Neuronal stem cell (in vitro differentiated cells): ENCODE measurements around the gene PHKA2. TPM values are rescaled to one million over a fixed set of nuclear protein-coding genes. Genes with fewer than 3 reads are reported as not detected.
"Not testable (repeated sequence)": the region's sequence is repeated elsewhere in the genome, so short reads cannot be mapped to it uniquely, and the experiment has no call there.

Experiments used
- DNase-seq: peaks from one replicate; pipeline ENCODE4 v3.0.0-alpha.2; 2013; ENCODE audit warnings: low spot score
- H2AFZ ChIP-seq: one replicate; pipeline ENCODE4 v1.6.1; 2013; ENCODE audit warnings: mild to moderate bottlenecking, low read length, inconsistent platforms
- H2AK5ac ChIP-seq: 2 replicates; pipeline ENCODE4 v1.6.1; 2013; ENCODE audit warnings: low read depth, mild to moderate bottlenecking, inconsistent platforms, low read length, moderate library complexity, mixed read lengths
- H2BK120ac ChIP-seq: 2 replicates; pipeline ENCODE4 v1.6.1; 2013; ENCODE audit warnings: low read depth, mild to moderate bottlenecking, inconsistent platforms, low read length, moderate library complexity, mixed read lengths
- H2BK12ac ChIP-seq: one replicate; pipeline ENCODE4 v1.6.1; 2013; ENCODE audit warnings: low read length, inconsistent platforms
- H2BK15ac ChIP-seq: 2 replicates; pipeline ENCODE4 v1.6.1; 2013; ENCODE audit warnings: mild to moderate bottlenecking, low read length, inconsistent platforms, mixed read lengths
- H2BK5ac ChIP-seq: one replicate; pipeline ENCODE4 v1.6.1; 2013; ENCODE audit warnings: inconsistent platforms, mild to moderate bottlenecking, low read length, moderate library complexity
- H3K14ac ChIP-seq: one replicate; pipeline ENCODE4 v1.6.1; 2013; ENCODE audit warnings: low read length, inconsistent platforms
- H3K18ac ChIP-seq: 2 replicates; pipeline ENCODE4 v1.6.1; 2013; ENCODE audit warnings: low read length, inconsistent platforms
- H3K23ac ChIP-seq: 2 replicates; pipeline ENCODE4 v1.6.1; 2013; ENCODE audit warnings: low read depth, mild to moderate bottlenecking, mixed read lengths, low read length, inconsistent platforms; ENCODE audit not compliant: poor library complexity
- H3K27ac ChIP-seq: replicated peaks from 3 replicates; pipeline ENCODE4 v1.5.1; 2013; ENCODE audit warnings: low read length, inconsistent platforms
- H3K27me3 ChIP-seq, 3 experiments: 2 replicates each; pipeline ENCODE4 v1.6.1; 2013; ENCODE audit warnings: low read length in 3 of 3, mild to moderate bottlenecking in 2 of 3, inconsistent platforms in 1 of 3, low read depth in 1 of 3, mixed read lengths in 1 of 3, moderate library complexity in 1 of 3; ENCODE audit not compliant: control insufficient read depth in 3 of 3, insufficient read depth in 3 of 3
- H3K36me3 ChIP-seq, 2 donors: replicated peaks in 1 of 2; 2 replicates each; pipeline ENCODE4 v1.6.1; 2013; ENCODE audit warnings: low read length in 2 of 2; ENCODE audit not compliant: control insufficient read depth in 2 of 2, insufficient read depth in 2 of 2
- H3K4ac ChIP-seq: 2 replicates; pipeline ENCODE4 v1.6.1; 2013; ENCODE audit warnings: inconsistent platforms, mild to moderate bottlenecking, low read length, moderate library complexity
- H3K4me1 ChIP-seq, 2 donors: 1 replicate in 1 of 2; 2 replicates in 1 of 2; pipeline ENCODE4 v1.6.1; 2013; ENCODE audit warnings: low read length in 2 of 2, low read depth in 1 of 2; ENCODE audit not compliant: control insufficient read depth in 2 of 2, insufficient read depth in 1 of 2
- H3K4me2 ChIP-seq: one replicate; pipeline ENCODE4 v1.6.1; 2013; ENCODE audit warnings: mild to moderate bottlenecking, low read length, inconsistent platforms; ENCODE audit not compliant: insufficient read depth, poor library complexity, severe bottlenecking
- H3K4me3 ChIP-seq, 2 donors: 2 replicates each; pipeline ENCODE4 v1.5.1; 2013; ENCODE audit warnings: low read length in 2 of 2, mild to moderate bottlenecking in 2 of 2, inconsistent platforms in 1 of 2, moderate library complexity in 1 of 2
- H3K79me1 ChIP-seq: one replicate; pipeline ENCODE4 v1.6.1; 2013; ENCODE audit warnings: low read depth, mild to moderate bottlenecking, inconsistent platforms, low read length, moderate library complexity
- H3K9ac ChIP-seq: one replicate; pipeline ENCODE4 v1.6.1; 2013; ENCODE audit warnings: mild to moderate bottlenecking, low read depth, low read length, inconsistent platforms; ENCODE audit not compliant: poor library complexity
- H3K9me3 ChIP-seq, 2 donors: replicated peaks in 1 of 2; 2 replicates each; pipeline versions ENCODE3 to v1.6.1; 2013; ENCODE audit warnings: low read length in 2 of 2, mild to moderate bottlenecking in 2 of 2, inconsistent platforms in 1 of 2, low read depth in 1 of 2, mixed read lengths in 1 of 2, moderate library complexity in 1 of 2; ENCODE audit not compliant: control insufficient read depth in 2 of 2, insufficient read depth in 1 of 2
- H4K8ac ChIP-seq: one replicate; pipeline ENCODE4 v1.6.1; 2013; ENCODE audit warnings: low read depth, mild to moderate bottlenecking, inconsistent platforms, low read length, moderate library complexity
- H4K91ac ChIP-seq: one replicate; pipeline ENCODE4 v1.6.1; 2013; ENCODE audit warnings: low read length, low read depth, mild to moderate bottlenecking, inconsistent platforms; ENCODE audit not compliant: poor library complexity
- WGBS, 2 donors: extraction: QIAGEN DNeasy Blood & Tissue Kit; methylation state at CpG; one replicate each; pipeline ENCODE4 v1.1.7; 2013; ENCODE audit warnings: missing lambda C conversion rate in 2 of 2, mixed read lengths in 1 of 2; ENCODE audit not compliant: insufficient read length in 2 of 2, insufficient replicate concordance in 1 of 2; ENCODE audit errors: extremely low coverage in 2 of 2; 5-methylcytosine and 5-hydroxymethylcytosine counted together
- small RNA-seq: library from polyadenylated mRNA; stranded (forward); fragments of <200 nt; extraction: miRNeasy Mini kit (QIAGEN cat#:217004); gene quantifications from one replicate; pipeline ENCODE3, GENCODE V24; 2013; ENCODE audit not compliant: insufficient read depth

PHKA2 gene

GRCh38 chrX:18856645-18856997, 127.3 kb downstream of the PHKA2 start:
- Histone ChIP-seq H3K23ac (no peak overlapping the region), H2BK120ac (no peak overlapping the region), H3K27me3 (no peaks in the 10 kb centered on the region), H2AFZ (no peak overlapping the region), H3K4me2 (no peak overlapping the region), H4K8ac (no peak overlapping the region), H2BK15ac (no peak overlapping the region), H3K9ac (no peak overlapping the region), H2BK12ac (no peak overlapping the region), H3K4ac (no peak overlapping the region), H3K79me1 (no peaks in the 10 kb centered on the region), H3K14ac (no peak overlapping the region), H3K4me1 (no peaks in the 10 kb centered on the region), H2AK5ac (no peak overlapping the region), H4K91ac (no peak overlapping the region), H3K36me3 (no peaks in the 10 kb centered on the region), H3K4me3 (no peak overlapping the region), H3K27ac (no peak overlapping the region), H3K18ac (no peak overlapping the region), H2BK5ac (no peak overlapping the region), H3K9me3 (no peaks in the 10 kb centered on the region)
- no peak for DNase-seq
- WGBS, 2 donors: no CpG with 5 or more reads among the region's 1 CpG

- H3K79me1 ChIP-seq: no peaks in the 10 kb centered on the region
- no peak overlapping the region for H3K9ac ChIP-seq
- no peak overlapping the region for H2AFZ ChIP-seq
- no peak overlapping the region for H2BK12ac ChIP-seq
- H3K27ac ChIP-seq: no peak overlapping the region
- DNase-seq: no peak
- H4K8ac ChIP-seq: no peak overlapping the region
- no CpG with 5 or more reads among the region's 1 CpG for WGBS, 2 donors
- H3K4me2 ChIP-seq: no peak overlapping the region
- no peaks in the 10 kb centered on the region for H3K27me3 ChIP-seq
- H3K4me3 ChIP-seq: no peak overlapping the region
- H3K23ac ChIP-seq: no peak overlapping the region
- H4K91ac ChIP-seq: no peak overlapping the region
- no peak overlapping the region for H3K14ac ChIP-seq
- no peak overlapping the region for H2AK5ac ChIP-seq
- H3K4ac ChIP-seq: no peak overlapping the region
- no peak overlapping the region for H2BK5ac ChIP-seq
- no peaks in the 10 kb centered on the region for H3K9me3 ChIP-seq
- H3K4me1 ChIP-seq: no peaks in the 10 kb centered on the region
- H2BK120ac ChIP-seq: no peak overlapping the region
- H2BK15ac ChIP-seq: no peak overlapping the region
- H3K36me3 ChIP-seq: no peaks in the 10 kb centered on the region
- H3K18ac ChIP-seq: no peak overlapping the region
These were observed 127.8 kb downstream of the PHKA2 start for GRCh38 chrX:18855919-18856644.

- not testable (repeated sequence) for H2BK120ac ChIP-seq, H3K4me3 ChIP-seq, H2AFZ ChIP-seq
These were observed 136.0 kb downstream of the PHKA2 start for GRCh38 chrX:18847901-18848300.

More at GRCh38 chrX:18847901-18848300, 136.0 kb downstream of the PHKA2 start:
- H3K4me2 ChIP-seq, H4K91ac ChIP-seq, H3K36me3 ChIP-seq, H4K8ac ChIP-seq, H3K14ac ChIP-seq, H2BK15ac ChIP-seq, H3K4ac ChIP-seq, H3K9ac ChIP-seq, H3K18ac ChIP-seq, H3K9me3 ChIP-seq, H3K27ac ChIP-seq, H2BK5ac ChIP-seq, H3K79me1 ChIP-seq, H3K23ac ChIP-seq, DNase-seq, H2AK5ac ChIP-seq, H3K4me1 ChIP-seq, H2BK12ac ChIP-seq, H3K27me3 ChIP-seq: not testable (repeated sequence)
- WGBS, 2 donors: no CpG with 5 or more reads among the region's 3 CpGs

Small RNA genes lying within 50 kb of the gene (small RNA-seq; reads per million reads assigned to genes)
- not detected for gene RN7SL48P
